ENCODE measurements around the gene ZNF385C. TPM values are rescaled to one million over a fixed set of nuclear protein-coding genes. Genes with fewer than 3 reads are reported as not detected.
A peak's percentile ranks its signal among the peaks of the same experiment; 100 is the strongest.

ZNF385C gene
- total RNA-seq, 2 experiments from 2014 or later: 0.67 to 0.85 TPM

GRCh38 chr17:42028791-42029127, 69.5 kb downstream of the ZNF385C start:
- H3K4me1 ChIP-seq (ENCODE audit: insufficient read depth, low read length, poor library complexity, severe bottlenecking): peaks cover 19% of the 10 kb centered on the region
- TF ChIP-seq EZH2phosphoT487 (IDR thresholded peaks at IDR 0.05; ENCODE audit: borderline replicate concordance, low read depth, low read length): no peak
- TF ChIP-seq CTCF (conservative IDR thresholded peaks at IDR 0.05; ENCODE audit: low read length): peak; percentile 35; the same call in 1 of the 2 replicates
- H4K20me1 ChIP-seq (ENCODE audit: insufficient read depth, low read length): no peaks in the 10 kb centered on the region
- no peak overlapping the region for H3K4me3 ChIP-seq (ENCODE audit: low read depth, low read length, poor library complexity, severe bottlenecking)
- H3K4me2 ChIP-seq (ENCODE audit: low read length): no peak overlapping the region
- intact Hi-C loops (cut with micrococcal nuclease; ENCODE audit: unreplicated experiment): no loop called here
- no peaks in the 10 kb centered on the region for H3K9me2 ChIP-seq (ENCODE audit: insufficient read depth, low read length)
- H3K27ac ChIP-seq (ENCODE audit: low read depth, low read length, poor library complexity, severe bottlenecking): no peak overlapping the region
- no peaks in the 10 kb centered on the region for H3K9me3 ChIP-seq (ENCODE audit: low read length)
- no TSS peak for BruUV-seq (replicated peaks)
- H3K79me2 ChIP-seq (ENCODE audit: insufficient read depth, low read depth, low read length): no peaks in the 10 kb centered on the region
- H2AFZ ChIP-seq (ENCODE audit: low read length): no peak overlapping the region
- ChIA-PET POLR2A (no interaction called here), CTCF (ENCODE audit: unreplicated experiment) (no interaction called here)
- DNase-seq (ENCODE audit: low spot score): no peak
- H3K36me3 ChIP-seq (ENCODE audit: insufficient read depth, low read length): peaks cover 15% of the 10 kb centered on the region; the same call in 1 of the 2 replicates

GRCh38 chr17:42027961-42028790, 70.1 kb downstream of the ZNF385C start:
- no TSS peak for BruUV-seq (replicated peaks)

More at GRCh38 chr17:42027961-42028790, 70.1 kb downstream of the ZNF385C start:
- no peaks in the 10 kb centered on the region for H3K9me3 ChIP-seq (ENCODE audit: low read length)
- H2AFZ ChIP-seq (ENCODE audit: low read length): no peak overlapping the region
- no peak for TF ChIP-seq EZH2phosphoT487 (IDR thresholded peaks at IDR 0.05; ENCODE audit: borderline replicate concordance, low read depth, low read length)
- peak; percentile 54; the same call in 1 of the 2 replicates for TF ChIP-seq CTCF (conservative IDR thresholded peaks at IDR 0.05; ENCODE audit: low read length)
- H3K36me3 ChIP-seq (ENCODE audit: insufficient read depth, low read length): peaks cover 20% of the 10 kb centered on the region; the same call in 1 of the 2 replicates
- CTCF ChIA-PET (ENCODE audit: unreplicated experiment): interaction anchor here (0.6 kb wide), 1 partner anchor 19 kb away, joined by 9 read pairs; no protein-coding TSS in a partner anchor
- H3K4me1 ChIP-seq (ENCODE audit: insufficient read depth, low read length, poor library complexity, severe bottlenecking): peaks cover 16% of the 10 kb centered on the region
- H3K4me3 ChIP-seq (ENCODE audit: low read depth, low read length, poor library complexity, severe bottlenecking): no peak overlapping the region
- no peak overlapping the region for H3K4me2 ChIP-seq (ENCODE audit: low read length)
- H3K27ac ChIP-seq (ENCODE audit: low read depth, low read length, poor library complexity, severe bottlenecking): no peak overlapping the region
- intact Hi-C loops (cut with micrococcal nuclease; ENCODE audit: unreplicated experiment): no loop called here
- DNase-seq (ENCODE audit: low spot score): no peak
- no peaks in the 10 kb centered on the region for H4K20me1 ChIP-seq (ENCODE audit: insufficient read depth, low read length)
- no peaks in the 10 kb centered on the region for H3K9me2 ChIP-seq (ENCODE audit: insufficient read depth, low read length)
- H3K79me2 ChIP-seq (ENCODE audit: insufficient read depth, low read depth, low read length): no peaks in the 10 kb centered on the region
- POLR2A ChIA-PET: no interaction called here

Measured in OCI-LY7 (cell line).